NCI-H345 treated with DMSO at 0.1 percent for 48 hours (cell line): Measurements from ENCODE around the gene TSPAN9.

ENCODE experiments used
- DNase-seq: peaks from one replicate; lab custom pipeline; 2025; ENCODE audit not compliant: unreplicated experiment; lab: John Stamatoyannopoulos, UW

The TSPAN9 gene

DNA sequence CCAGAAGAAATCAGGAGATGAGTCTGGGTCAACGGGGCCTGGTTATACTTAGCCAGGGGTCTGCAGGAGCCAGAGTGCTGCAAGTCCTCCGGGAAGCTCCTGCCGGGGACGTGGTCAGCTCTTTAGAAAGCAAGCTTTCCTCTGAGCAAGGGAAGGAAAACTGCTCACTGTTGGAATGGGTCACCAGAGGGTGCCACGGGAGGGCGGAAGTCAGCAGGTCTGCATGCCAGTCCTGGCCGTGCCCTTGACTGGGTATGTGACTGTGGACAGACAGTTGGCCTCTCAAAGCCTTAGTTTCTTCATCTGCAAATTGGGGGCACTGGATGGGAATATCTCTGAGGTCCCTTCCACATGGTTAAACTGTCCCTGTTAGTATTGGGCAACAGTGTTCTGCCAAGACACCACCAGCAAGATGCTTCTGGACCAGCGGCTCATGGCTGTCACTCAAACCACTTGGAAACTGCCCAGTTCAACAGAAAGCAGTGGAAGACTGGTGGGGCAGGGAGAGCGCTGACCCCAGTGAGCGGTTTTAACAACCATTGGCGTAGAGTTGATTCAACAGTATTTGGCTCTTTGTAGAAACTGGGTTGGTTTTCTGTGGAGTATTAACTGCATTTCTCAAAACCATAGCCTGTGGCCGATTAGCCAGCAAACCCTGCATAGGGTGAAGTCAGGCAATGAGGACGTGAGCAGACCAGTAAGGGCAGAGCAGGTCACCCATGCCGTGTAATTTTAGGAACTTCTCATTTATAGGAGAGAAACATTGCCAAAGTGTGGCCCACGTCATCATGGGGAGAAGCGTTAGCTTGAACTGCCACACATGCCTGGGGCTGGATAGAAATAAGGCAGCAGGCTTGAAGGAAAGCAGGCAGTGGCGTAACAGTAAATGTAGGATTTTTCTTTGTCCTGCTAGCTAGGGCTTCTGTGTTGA is 249.9 kb downstream of the TSPAN9 start:
- DNase-seq: no peak

DNA sequence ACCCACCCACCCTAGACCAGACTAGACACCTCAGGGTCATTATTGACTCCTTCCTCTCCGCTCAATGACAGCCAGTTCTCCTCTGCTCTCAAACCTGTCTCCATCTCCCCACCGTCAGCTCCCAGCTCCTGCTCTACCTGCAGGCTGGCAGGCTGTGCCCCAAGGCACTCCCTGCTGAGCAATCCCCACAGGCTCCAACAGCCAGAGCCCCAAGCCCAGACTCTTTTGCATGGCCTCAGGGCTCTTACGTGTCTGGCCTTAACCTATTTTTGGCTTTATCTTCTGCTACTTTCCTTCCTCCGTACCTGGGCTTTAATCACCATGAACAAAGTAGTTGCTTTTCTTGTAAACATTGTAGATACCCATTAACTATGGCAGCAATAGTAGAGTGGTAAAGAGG is 250.9 kb downstream of the TSPAN9 start:
- peak; percentile 41 for DNase-seq

DNA sequence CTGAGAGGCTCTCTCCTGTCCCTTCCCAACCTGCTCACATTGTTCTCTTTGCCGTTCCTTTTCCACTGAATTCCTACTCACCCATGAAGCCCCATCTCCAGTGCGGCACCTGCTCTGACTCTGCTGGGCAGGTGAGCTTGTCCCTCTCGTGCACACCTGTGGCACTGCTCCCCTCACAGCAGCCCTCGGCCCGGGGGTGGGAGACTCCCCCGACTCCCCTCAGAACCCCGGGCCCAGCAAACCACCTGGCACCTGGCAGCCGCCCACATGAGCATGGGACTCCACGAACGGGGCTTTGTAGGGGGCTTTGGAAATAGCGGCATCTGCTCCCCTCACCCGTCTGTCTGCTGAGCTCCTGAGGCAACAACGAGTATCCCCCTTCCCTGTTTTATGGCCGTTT is 251.4 kb downstream of the TSPAN9 start:
- DNase-seq: peak; percentile 41

DNA sequence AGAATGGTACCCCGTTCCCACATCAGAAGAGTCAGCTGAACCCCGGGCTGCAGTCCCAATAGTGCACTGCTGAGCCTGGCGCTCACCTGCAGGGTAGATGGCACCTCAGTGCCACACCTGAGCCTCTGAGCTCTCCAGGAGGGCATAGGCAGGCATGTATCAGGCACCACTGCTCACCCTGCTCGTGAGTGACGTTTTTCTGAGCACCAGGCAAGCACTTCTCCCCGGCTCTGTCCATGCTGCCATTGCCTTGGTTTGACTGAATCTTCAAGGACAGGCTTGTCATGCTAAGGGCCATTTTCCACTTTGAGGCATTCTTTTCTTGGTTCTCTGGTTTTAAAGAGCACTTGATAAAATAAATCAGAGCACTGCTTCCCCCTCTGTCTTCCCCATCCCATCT is 252.2 kb downstream of the TSPAN9 start:
- DNase-seq: no peak

DNA sequence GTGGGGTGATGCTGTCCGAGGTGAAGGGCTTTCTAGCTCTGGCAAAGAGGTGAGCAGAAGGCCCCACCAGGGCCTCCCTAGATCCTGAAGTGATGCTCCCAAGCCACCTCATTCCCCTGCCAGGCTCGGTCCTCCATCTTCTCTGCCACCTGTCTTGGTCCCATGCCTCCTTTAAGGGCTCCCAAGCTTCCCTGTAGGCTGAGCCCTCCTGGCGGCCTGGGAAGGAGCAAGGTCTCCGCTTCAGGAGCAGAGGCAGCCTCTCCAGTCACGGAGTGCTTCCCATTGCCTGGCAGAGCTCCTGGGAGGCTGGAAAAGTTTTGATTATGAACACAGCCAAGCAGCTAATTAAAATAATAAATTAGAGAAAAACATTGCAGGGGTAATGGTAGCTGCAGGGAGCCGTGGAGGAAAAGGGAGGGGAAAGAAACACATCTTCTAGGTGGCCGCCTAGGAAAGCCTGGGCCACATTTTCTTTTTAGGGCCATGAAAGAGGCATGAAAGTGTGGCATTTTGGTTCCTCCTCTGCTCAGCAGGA is 253.9 kb downstream of the TSPAN9 start:
- no peak for DNase-seq

DNA sequence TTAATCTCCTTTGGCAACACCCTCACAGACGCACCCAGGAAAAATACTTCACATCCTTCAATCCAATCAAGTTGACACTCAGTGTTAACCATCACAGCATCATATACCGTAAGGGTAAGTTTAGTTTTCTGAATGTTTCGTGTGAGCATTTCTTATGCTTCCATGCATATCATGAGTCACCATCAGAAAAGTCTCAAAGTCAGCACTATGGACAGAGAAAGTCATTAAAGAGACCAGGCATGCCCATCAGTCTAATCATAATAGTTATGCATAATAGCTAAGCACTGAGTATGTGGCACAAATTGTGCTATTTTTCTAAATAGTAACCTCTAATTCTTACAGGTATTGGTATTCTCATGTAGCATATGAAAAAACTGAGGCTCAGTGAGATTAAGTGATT is 255.0 kb downstream of the TSPAN9 start:
- no peak for DNase-seq

DNA sequence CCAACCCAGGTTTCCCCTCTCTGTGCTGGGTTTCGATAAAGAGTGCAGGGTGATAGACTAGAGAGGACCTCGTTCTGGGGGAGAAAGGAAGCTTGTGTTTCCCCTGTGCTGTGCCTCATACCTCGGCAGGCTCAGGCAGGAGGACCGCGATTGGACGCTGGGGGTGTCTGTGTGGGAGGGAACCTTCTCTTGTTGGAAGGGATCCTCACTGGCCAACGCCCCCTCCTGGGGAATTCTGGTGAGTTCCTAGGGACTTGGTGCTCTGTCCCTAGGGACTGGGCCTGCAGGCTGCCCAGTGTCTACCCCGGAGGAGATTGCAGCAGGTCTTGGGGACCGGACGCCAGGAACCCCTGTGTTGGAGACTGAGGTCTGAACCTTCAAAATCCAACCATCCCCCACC is 256.4 kb downstream of the TSPAN9 start:
- DNase-seq: no peak

DNA sequence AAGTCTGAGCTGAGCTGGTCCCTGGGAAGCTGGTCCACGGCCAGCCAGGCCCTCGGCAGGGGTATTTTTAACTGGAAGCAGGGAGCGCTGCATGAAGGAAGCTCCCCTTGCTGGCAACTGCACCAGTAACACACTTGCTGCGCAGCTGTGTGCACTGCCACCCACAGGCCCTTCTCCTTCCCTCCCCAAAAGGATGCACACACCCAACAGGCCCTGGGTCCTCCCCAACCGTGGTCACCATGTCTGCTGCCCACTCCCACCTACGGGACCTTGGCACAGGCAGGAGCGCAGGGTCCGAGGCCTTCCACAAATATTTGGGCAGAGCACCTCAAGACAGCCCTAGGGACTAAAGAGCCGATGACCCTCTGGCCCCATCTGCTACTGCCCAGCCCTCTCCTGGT is 256.8 kb downstream of the TSPAN9 start:
- DNase-seq: no peak

DNA sequence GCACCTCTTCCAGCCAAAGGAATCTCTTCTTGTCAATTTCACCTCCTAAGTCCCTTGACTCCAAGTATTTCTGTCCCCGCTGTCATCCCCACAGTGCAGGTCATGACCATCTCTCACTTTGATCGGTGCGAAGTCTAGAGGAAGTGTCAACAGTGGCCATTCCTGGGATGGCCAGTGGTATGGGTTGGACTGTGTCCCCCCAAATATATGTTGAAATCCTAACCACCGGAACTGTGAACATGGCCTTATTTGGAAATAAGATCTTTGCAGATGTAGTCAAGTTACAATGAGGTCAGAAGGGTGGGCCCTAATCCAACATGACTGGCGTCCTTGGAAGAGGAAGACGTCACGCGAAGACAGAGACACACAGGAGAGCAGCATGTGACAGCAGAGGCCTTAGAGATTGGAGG is 257.9 kb downstream of the TSPAN9 start:
- DNase-seq: no peak
